Adrenal gland (tissue), 19 donors: Measurements from ENCODE around the gene NIF3L1. TPM values are rescaled to one million over a fixed set of nuclear protein-coding genes. Genes with fewer than 3 reads are reported as not detected.
A peak's percentile ranks its signal among the peaks of the same experiment; 100 is the strongest.

Source experiments
- DNase-seq, 7 donors: peaks; one replicate each; pipeline ENCODE4 v3.0.0-alpha.2; 2019 to 2020
- H3K27ac ChIP-seq, 5 donors: fragments of 200-600 bp; sonication (generic) in 4 of 5; 1 replicate in 3 of 5; 2 replicates in 2 of 5; pipeline versions ENCODE4 v1.5.1 to v1.8.0; 2016 to 2020; ENCODE audit warnings: mild to moderate bottlenecking in 1 of 5
- H3K27me3 ChIP-seq: fragments of 200-600 bp; 2 replicates; pipeline ENCODE4 v1.8.0; 2021
- H3K36me3 ChIP-seq, 2 donors: fragments of 200-600 bp; replicated peaks in 1 of 2; 1 replicate in 1 of 2; 2 replicates in 1 of 2; pipeline versions ENCODE4 v1.5.1 to v1.8.0; 2018 to 2022
- H3K4me1 ChIP-seq, 2 donors: fragments of 200-600 bp; replicated peaks in 1 of 2; 1 replicate in 1 of 2; 2 replicates in 1 of 2; pipeline versions ENCODE4 v1.5.1 to v1.8.0; 2018 to 2021
- H3K4me3 ChIP-seq, 4 donors: fragments of 200-600 bp; sonication (generic) in 3 of 4; one replicate each; pipeline ENCODE4 v1.5.1; 2016 to 2018
- H3K9me3 ChIP-seq, 3 donors: fragments of 200-600 bp; sonication (generic) in 1 of 3; replicated peaks in 1 of 3; 1 replicate in 2 of 3; 2 replicates in 1 of 3; pipeline versions ENCODE4 v1.5.1 to v1.8.0; 2016 to 2021
- CTCF ChIP-seq, 6 experiments: fragments of 450-650 bp in 4 of 6; fragments of 200-600 bp in 2 of 6; sonication (generic) in 1 of 6; IDR thresholded peaks; 1 replicate in 5 of 6; 2 replicates in 1 of 6; pipeline versions ENCODE4 v1.5.1 to v1.8.0; 2016 to 2021; ENCODE audit warnings: antibody characterized with exemption in 6 of 6, mild to moderate bottlenecking in 2 of 6, moderate library complexity in 1 of 6
- POLR2A ChIP-seq, 2 donors: fragments of 450-650 bp; IDR thresholded peaks; one replicate each; pipeline ENCODE4 v1.6.1; 2017; ENCODE audit warnings: antibody characterized with exemption in 2 of 2, mild to moderate bottlenecking in 2 of 2, moderate library complexity in 1 of 2
- WGBS, 4 donors: extraction: QIAGEN DNeasy Blood & Tissue Kit in 2 of 4; methylation state at CpG; one replicate each; pipeline versions ENCODE4 v1.1.5 to v1.1.7; 2013 to 2017; 5-methylcytosine and 5-hydroxymethylcytosine counted together
- intact Hi-C, 2 donors: fragments of 100-400 bp; cut with DNase I; formaldehyde crosslinking; loops; one replicate each; pipeline versions ENCODE4 v1.14.1 to v1.15.0; 2022 to 2023
- long read RNA-seq, 10 donors: library from polyadenylated mRNA in 3 of 10; unstranded in 2 of 10; stranded (forward) in 1 of 10; transcript quantifications; one replicate each; pipeline ENCODE4 v2.0.0 and lab custom pipeline, GENCODE V29; 2021 to 2026
- polyA plus RNA-seq, 3 donors: library from polyadenylated mRNA; stranded (reverse); fragments of 200-250 nt in 2 of 3; fragments of 350-450 nt in 1 of 3; fragmentation: Illumina TruSeq in 1 of 3; extraction: RNeasy Lipid Tissue Mini Kit (QIAGEN cat#74804) in 1 of 3; gene quantifications; one replicate each; pipeline ENCODE4 v1.2.3, GENCODE V29; 2013 to 2014
- total RNA-seq, 9 donors: library from RNA; depleted of rRNA in 4 of 9; stranded (reverse); fragments of >200 nt in 4 of 9; fragments of 120-200 nt in 1 of 9; fragmentation: NEBNext Ultra II Directional in 1 of 9; extraction: Animal tissue kit (Norgen Biotek cat#: 25700) in 1 of 9; gene quantifications; one replicate each; pipeline versions ENCODE4 v1.1.0 to v1.2.4, GENCODE V29; 2013 to 2023
- donor health status: healthy with polysubstance abuse.
- donor health status: Bipolar disorder and iron deficiency.
- donor health status: DM: yes; HTN: yes; CAD: no.
- donor health status: DM: no; HTN: no; CAD: no.
- donor health status: DM: no; HTN: no; CAD: no.
- donor health status: DM: yes; HTN: yes; CAD: no.

The NIF3L1 gene
- 10 to 100 TPM; 10.1 to 45.8 (median 24.8) TPM for total RNA-seq
- polyA plus RNA-seq: 10 to 100 TPM; 15.8 to 60.1 (median 17.0) TPM
- long read RNA-seq, donor 1, partial matches to known transcripts: 28 of 39 reads
- long read RNA-seq, donor 1, other reads (novel, unspliced or antisense): 5 of 39 reads
- long read RNA-seq, donor 2, partial matches to known transcripts: 5 of 5 reads
- long read RNA-seq, donor 2, other reads (novel, unspliced or antisense): 0 of 5 reads
- long read RNA-seq, donor 3, partial matches to known transcripts: 0 of 2 reads
- long read RNA-seq, donor 3, other reads (novel, unspliced or antisense): 0 of 2 reads
- long read RNA-seq, donor 4, transcript NIF3L1-202 (7 exons, 1,680 nt): major isoform, 5 of 27 reads
- long read RNA-seq, donor 4, partial matches to known transcripts: 1 of 27 reads
- long read RNA-seq, donor 4, other reads (novel, unspliced or antisense): 17 of 27 reads
- long read RNA-seq, donor 5, transcript NIF3L1-201 (7 exons, 1,626 nt): major isoform, 6 of 30 reads
- long read RNA-seq, donor 5, partial matches to known transcripts: 5 of 30 reads
- long read RNA-seq, donor 5, other reads (novel, unspliced or antisense): 15 of 30 reads
- long read RNA-seq, donor 6, partial matches to known transcripts: 5 of 18 reads
- long read RNA-seq, donor 6, other reads (novel, unspliced or antisense): 12 of 18 reads
- long read RNA-seq, donor 7, partial matches to known transcripts: 5 of 7 reads
- long read RNA-seq, donor 7, other reads (novel, unspliced or antisense): 0 of 7 reads
- long read RNA-seq, donor 8, partial matches to known transcripts: 7 of 8 reads
- long read RNA-seq, donor 8, other reads (novel, unspliced or antisense): 0 of 8 reads
- long read RNA-seq, donor 9, partial matches to known transcripts: 12 of 14 reads
- long read RNA-seq, donor 9, other reads (novel, unspliced or antisense): 0 of 14 reads
- long read RNA-seq, donor 10, partial matches to known transcripts: 0 of 1 reads
- long read RNA-seq, donor 10, other reads (novel, unspliced or antisense): 0 of 1 reads

GRCh38 chr2:200888704-200889625 is at the start of gene NIF3L1, which contains the start of gene PPIL3:
TSS of gene NIF3L1 (plus strand) at chr2:200889371. CDS start at chr2:200891944, 2,573 bp downstream.
TSS of gene PPIL3 (minus strand) at chr2:200889077. CDS start at chr2:200887615, 1,462 bp downstream.
- TF ChIP-seq CTCF (IDR thresholded peaks at IDR 0.05): peak in 1 of 6 experiments; percentile 9
- peak; percentile 30 to 70 for TF ChIP-seq POLR2A (IDR thresholded peaks at IDR 0.05)
- Histone ChIP-seq H3K27me3 (no peaks in the 10 kb centered on the region), H3K4me3 (peak within 1 kb of the TSS; percentile 4 to 94 (median 76)), H3K9me3 (no peaks in the 10 kb centered on the region), H3K4me1 (peaks cover 8 to 26% of the 10 kb centered on the region in 2 donors), H3K36me3 (peaks cover 0 to 24% of the 10 kb centered on the region in 2 donors), H3K27ac (peak within 1 kb of the TSS; percentile 91 to 99 (median 96))
- intact Hi-C loops: no loop called here
- 0 to 1% (median 0%) methylated on average over 39 to 50 of the region's 50 CpGs for whole genome bisulfite sequencing, 4 donors
- peak; percentile 95 to 98 (median 98) for DNase-seq

DNA sequence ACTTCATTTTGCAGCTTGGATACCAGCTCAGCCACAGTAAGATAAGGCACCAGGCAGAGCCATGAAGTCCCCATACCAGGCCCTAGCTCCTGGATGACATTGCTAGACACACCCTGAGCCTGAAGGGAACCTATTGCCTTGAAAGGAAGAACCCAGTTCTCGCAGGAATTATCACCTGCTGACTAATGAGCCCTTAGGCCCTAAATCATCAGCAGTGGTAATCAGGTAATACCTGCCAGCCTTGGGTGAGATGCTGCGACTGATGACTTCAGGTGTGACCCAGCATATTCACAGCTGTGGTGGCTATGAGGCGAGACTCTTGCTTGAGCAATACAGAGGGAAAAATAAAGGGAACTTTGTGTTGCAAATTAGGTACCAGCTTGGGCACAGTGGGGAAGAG is 49.7 kb upstream of the NIF3L1 start:
- H3K36me3 ChIP-seq: no peaks in the 10 kb centered on the region
- intact Hi-C loops: no loop called here
- H3K27me3 ChIP-seq: no peaks in the 10 kb centered on the region
- no peak overlapping the region for H3K4me3 ChIP-seq
- no peak for TF ChIP-seq POLR2A (IDR thresholded peaks at IDR 0.05)
- no peak for TF ChIP-seq CTCF (IDR thresholded peaks at IDR 0.05)
- H3K4me1 ChIP-seq: no peaks in the 10 kb centered on the region
- H3K27ac ChIP-seq: no peak overlapping the region
- no peaks in the 10 kb centered on the region for H3K9me3 ChIP-seq
- WGBS, 4 donors: 91 to 94% (median 92%) methylated on average over 3 of the region's 3 CpGs
- no peak for DNase-seq

DNA sequence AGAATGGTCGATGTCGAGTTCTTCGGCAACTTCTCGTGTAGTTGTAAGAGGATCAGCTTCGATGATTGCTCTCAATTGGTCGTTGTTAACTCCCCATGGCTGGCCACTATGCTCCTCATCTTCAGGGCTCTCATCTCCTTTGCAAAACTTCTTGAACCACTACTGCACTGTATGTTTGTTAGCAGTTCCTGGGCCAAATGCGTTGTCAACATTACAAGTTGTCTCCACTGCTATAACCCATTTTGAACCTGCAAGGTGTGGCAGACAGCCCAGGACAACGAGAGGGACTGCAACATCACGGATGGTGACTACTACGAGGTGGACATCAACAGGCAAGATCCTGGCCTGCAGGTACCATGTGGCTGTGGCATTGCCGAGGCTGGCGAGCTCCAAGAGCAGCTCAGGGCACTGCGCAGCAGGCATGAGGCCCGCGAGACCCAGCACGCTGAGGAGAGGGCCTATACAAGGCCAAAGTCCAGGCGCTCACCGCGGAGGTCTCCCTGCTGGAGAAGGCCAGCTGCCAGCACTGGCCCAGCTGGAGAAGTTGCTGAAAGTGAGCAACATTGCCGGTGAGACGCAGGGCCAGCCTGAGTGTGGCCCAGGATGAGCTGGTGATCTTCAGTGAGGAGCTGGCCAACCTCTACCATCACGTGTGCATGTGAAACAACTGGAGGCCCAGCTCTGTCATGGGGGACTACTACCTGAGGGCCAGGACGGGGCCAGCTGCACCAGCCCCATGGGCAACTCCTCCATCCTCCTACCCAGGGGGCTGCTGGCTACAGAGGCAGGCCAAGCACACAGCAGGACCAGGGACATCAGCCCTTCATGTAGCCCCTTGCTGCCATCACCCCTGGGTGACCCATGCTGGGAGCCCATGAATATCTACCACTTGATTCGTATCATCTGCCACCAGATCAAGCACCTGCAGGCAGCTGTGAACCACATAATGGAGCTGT is 44.9 kb upstream of the NIF3L1 start:
- no peak for TF ChIP-seq POLR2A (IDR thresholded peaks at IDR 0.05)
- no peak for TF ChIP-seq CTCF (IDR thresholded peaks at IDR 0.05)
- intact Hi-C loops: no loop called here
- H3K4me1 ChIP-seq: no peaks in the 10 kb centered on the region
- no peaks in the 10 kb centered on the region for H3K27me3 ChIP-seq
- DNase-seq: no peak
- H3K27ac ChIP-seq: no peak overlapping the region
- H3K9me3 ChIP-seq: no peaks in the 10 kb centered on the region
- H3K36me3 ChIP-seq: no peaks in the 10 kb centered on the region
- H3K4me3 ChIP-seq: no peak overlapping the region
- 92 to 96% (median 95%) methylated on average over 10 to 24 of the region's 24 CpGs for WGBS, 4 donors
